ENCODE data around the gene TEX19.
"Not testable (repeated sequence)": the region's sequence is repeated elsewhere in the genome, so short reads cannot be mapped to it uniquely, and the experiment has no call there.

Gene TEX19

DNA sequence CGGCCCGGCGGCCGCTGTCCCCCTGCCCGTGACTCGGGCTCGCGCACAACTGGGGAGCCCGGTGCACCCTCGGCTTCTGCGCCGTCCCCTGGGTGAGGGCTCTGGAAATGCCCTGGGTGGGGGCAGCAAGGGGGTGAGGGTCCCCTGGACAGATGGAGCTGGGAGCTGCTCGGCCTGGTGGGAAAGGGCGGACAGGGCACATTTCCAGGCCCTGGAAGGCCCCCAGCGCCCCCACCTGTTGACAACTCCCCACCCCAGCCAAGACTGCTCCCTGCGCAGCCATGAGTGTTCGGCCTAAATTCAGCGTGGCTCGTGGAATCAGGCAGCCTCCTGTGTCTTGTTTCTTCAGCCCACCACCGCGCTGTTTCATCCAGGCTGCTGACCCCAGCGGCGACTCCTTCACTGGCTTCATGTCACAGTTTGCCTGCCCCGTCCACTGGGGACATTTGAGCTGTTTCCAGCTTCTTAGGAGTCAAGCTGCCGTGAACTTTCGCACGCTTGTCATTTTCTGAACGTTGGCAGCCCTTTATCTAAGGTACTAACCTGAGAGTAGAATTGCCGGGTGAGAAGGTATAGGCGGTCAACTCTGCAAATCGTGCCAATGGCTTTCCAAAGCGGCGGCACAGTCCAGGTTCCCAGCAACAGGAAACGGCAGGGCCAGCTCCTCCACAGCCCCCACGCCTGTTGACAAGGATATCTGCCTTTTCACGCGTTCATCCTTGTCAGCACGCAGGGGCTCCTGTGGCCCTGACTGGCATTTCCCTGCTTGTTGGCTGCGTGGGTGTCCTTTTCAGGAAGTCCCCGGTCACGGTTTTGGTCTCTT, 13.4 kb downstream of the TEX19 start:
- peaks cover 60% of the 10 kb centered on the region for H3K27me3 Mint-ChIP-seq (ENCODE audit: low read depth)
- H3K36me3 Mint-ChIP-seq (ENCODE audit: low read depth) = no peaks in the 10 kb centered on the region
- peaks cover 9% of the 10 kb centered on the region for H3K4me1 Mint-ChIP-seq (ENCODE audit: low read depth)
- no peak overlapping the region for H3K4me3 Mint-ChIP-seq
- no peak overlapping the region for H3K27ac Mint-ChIP-seq
- H3K9me3 Mint-ChIP-seq = no peaks in the 10 kb centered on the region

GRCh38 chr17:82373072-82373452, 14.0 kb downstream of the TEX19 start:
- H3K9me3 Mint-ChIP-seq; H3K36me3 Mint-ChIP-seq (ENCODE audit: low read depth); H3K27ac Mint-ChIP-seq; H3K4me1 Mint-ChIP-seq (ENCODE audit: low read depth): not testable (repeated sequence)
- Mint-ChIP-seq H3K4me3 (peak overlapping the region; percentile 58), H3K27me3 (ENCODE audit: low read depth) (peaks cover 57% of the 10 kb centered on the region)

GRCh38 chr17:82373731-82374625, 14.9 kb downstream of the TEX19 start:
- H3K4me3 Mint-ChIP-seq = no peak overlapping the region
- H3K4me1 Mint-ChIP-seq (ENCODE audit: low read depth) = peaks cover 9% of the 10 kb centered on the region
- H3K27me3 Mint-ChIP-seq (ENCODE audit: low read depth) = peaks cover 58% of the 10 kb centered on the region
- H3K36me3 Mint-ChIP-seq (ENCODE audit: low read depth) = no peaks in the 10 kb centered on the region
- H3K27ac Mint-ChIP-seq = no peak overlapping the region
- no peaks in the 10 kb centered on the region for H3K9me3 Mint-ChIP-seq

DNA sequence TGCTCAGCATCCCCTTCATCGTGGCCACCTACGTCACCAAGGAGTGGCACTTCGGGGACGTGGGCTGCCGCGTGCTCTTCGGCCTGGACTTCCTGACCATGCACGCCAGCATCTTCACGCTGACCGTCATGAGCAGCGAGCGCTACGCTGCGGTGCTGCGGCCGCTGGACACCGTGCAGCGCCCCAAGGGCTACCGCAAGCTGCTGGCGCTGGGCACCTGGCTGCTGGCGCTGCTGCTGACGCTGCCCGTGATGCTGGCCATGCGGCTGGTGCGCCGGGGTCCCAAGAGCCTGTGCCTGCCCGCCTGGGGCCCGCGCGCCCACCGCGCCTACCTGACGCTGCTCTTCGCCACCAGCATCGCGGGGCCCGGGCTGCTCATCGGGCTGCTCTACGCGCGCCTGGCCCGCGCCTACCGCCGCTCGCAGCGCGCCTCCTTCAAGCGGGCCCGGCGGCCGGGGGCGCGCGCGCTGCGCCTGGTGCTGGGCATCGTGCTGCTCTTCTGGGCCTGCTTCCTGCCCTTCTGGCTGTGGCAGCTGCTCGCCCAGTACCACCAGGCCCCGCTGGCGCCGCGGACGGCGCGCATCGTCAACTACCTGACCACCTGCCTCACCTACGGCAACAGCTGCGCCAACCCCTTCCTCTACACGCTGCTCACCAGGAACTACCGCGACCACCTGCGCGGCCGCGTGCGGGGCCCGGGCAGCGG, 15.7 kb downstream of the TEX19 start:
- Mint-ChIP-seq H3K4me1 (ENCODE audit: low read depth) (peaks cover 9% of the 10 kb centered on the region), H3K27ac (no peak overlapping the region), H3K36me3 (ENCODE audit: low read depth) (no peaks in the 10 kb centered on the region), H3K9me3 (no peaks in the 10 kb centered on the region), H3K4me3 (no peak overlapping the region), H3K27me3 (ENCODE audit: low read depth) (peaks cover 52% of the 10 kb centered on the region)

GRCh38 chr17:82375359-82376041, 16.5 kb downstream of the TEX19 start:
- Mint-ChIP-seq H3K36me3 (ENCODE audit: low read depth) (no peaks in the 10 kb centered on the region), H3K27me3 (ENCODE audit: low read depth) (peaks cover 53% of the 10 kb centered on the region), H3K4me1 (ENCODE audit: low read depth) (peaks cover 9% of the 10 kb centered on the region), H3K9me3 (no peaks in the 10 kb centered on the region), H3K27ac (no peak overlapping the region), H3K4me3 (no peak overlapping the region)

DNA sequence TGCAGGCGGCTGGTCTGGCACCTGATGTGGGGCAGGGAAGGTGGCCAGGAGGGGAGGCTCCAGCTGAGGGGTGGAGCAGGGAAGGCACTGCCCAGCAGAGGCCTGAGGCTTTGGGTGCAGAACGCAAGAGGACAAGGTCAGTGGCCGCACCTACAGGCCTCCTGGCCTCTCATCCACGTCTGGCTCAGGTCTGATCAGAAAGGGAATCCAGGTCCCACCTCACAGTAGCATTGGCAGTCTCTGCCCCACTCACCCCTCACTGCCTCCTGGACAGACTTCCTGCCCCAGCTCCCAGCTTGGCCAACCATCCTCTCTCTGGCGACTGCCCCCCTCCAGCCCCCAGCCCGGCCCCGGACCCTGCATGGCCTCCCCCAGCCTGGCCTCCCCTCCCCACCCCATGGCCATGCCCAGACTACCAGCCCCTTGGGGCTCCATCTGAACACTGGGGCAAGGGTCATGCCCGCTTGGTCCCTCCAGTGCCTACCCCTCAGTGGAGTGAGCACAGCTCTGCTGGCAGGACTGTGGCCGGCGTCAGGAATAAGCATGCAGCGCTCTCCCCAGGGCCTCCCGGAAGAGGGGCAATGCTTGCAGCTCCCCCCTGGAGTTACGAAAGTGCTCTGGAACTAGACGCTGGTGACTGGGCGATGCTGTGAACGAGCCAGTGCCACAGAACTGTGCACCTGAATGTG, 17.1 kb downstream of the TEX19 start:
- Mint-ChIP-seq H3K27me3 (ENCODE audit: low read depth) (peaks cover 53% of the 10 kb centered on the region), H3K4me3 (no peak overlapping the region), H3K4me1 (ENCODE audit: low read depth) (peaks cover 6% of the 10 kb centered on the region), H3K36me3 (ENCODE audit: low read depth) (no peaks in the 10 kb centered on the region), H3K9me3 (no peaks in the 10 kb centered on the region), H3K27ac (no peak overlapping the region)

GRCh38 chr17:82377294-82377693, 18.2 kb downstream of the TEX19 start:
- H3K27ac Mint-ChIP-seq; H3K4me1 Mint-ChIP-seq (ENCODE audit: low read depth); H3K9me3 Mint-ChIP-seq; H3K36me3 Mint-ChIP-seq (ENCODE audit: low read depth); H3K4me3 Mint-ChIP-seq: not testable (repeated sequence)
- H3K27me3 Mint-ChIP-seq (ENCODE audit: low read depth) = peaks cover 58% of the 10 kb centered on the region

GRCh38 chr17:82377924-82378740, 19.1 kb downstream of the TEX19 start:
- Mint-ChIP-seq H3K36me3 (ENCODE audit: low read depth) (no peaks in the 10 kb centered on the region), H3K27ac (no peak overlapping the region), H3K27me3 (ENCODE audit: low read depth) (peaks cover 49% of the 10 kb centered on the region), H3K4me3 (no peak overlapping the region), H3K9me3 (no peaks in the 10 kb centered on the region), H3K4me1 (ENCODE audit: low read depth) (peaks cover 2% of the 10 kb centered on the region)

GRCh38 chr17:82378741-82379021, 19.6 kb downstream of the TEX19 start:
- H3K27me3 Mint-ChIP-seq (ENCODE audit: low read depth) = peaks cover 44% of the 10 kb centered on the region

GRCh38 chr17:82380860-82381702, 22.0 kb downstream of the TEX19 start:
- no peaks in the 10 kb centered on the region for H3K36me3 Mint-ChIP-seq (ENCODE audit: low read depth)
- no peak overlapping the region for H3K4me3 Mint-ChIP-seq
- no peaks in the 10 kb centered on the region for H3K9me3 Mint-ChIP-seq
- H3K27me3 Mint-ChIP-seq (ENCODE audit: low read depth) = peaks cover 40% of the 10 kb centered on the region
- no peak overlapping the region for H3K27ac Mint-ChIP-seq
- no peaks in the 10 kb centered on the region for H3K4me1 Mint-ChIP-seq (ENCODE audit: low read depth)

More at GRCh38 chr17:82378741-82379021, 19.6 kb downstream of the TEX19 start:
- H3K4me3 Mint-ChIP-seq = no peak overlapping the region
- H3K4me1 Mint-ChIP-seq (ENCODE audit: low read depth) = no peaks in the 10 kb centered on the region
- no peaks in the 10 kb centered on the region for H3K36me3 Mint-ChIP-seq (ENCODE audit: low read depth)
- no peaks in the 10 kb centered on the region for H3K9me3 Mint-ChIP-seq
- no peak overlapping the region for H3K27ac Mint-ChIP-seq

DNA sequence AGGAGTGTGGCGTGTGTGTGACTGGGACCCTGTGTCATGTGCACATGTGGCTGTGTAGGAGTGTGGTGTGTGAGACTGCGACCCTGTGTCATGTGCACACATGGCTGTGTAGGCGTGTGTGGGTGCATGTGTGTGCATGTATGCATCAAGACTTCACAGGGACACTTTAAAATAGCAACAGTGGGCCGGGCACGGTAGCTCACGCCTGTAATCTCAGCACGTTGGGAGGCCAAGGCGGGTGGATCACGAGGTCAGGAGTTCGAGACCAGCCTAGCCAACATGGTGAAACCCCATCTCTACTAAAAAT, 22.6 kb downstream of the TEX19 start:
- H3K36me3 Mint-ChIP-seq (ENCODE audit: low read depth); H3K4me1 Mint-ChIP-seq (ENCODE audit: low read depth); H3K9me3 Mint-ChIP-seq; H3K4me3 Mint-ChIP-seq; H3K27ac Mint-ChIP-seq: not testable (repeated sequence)
- H3K27me3 Mint-ChIP-seq (ENCODE audit: low read depth) = peaks cover 35% of the 10 kb centered on the region

- H3K4me3 Mint-ChIP-seq; H3K36me3 Mint-ChIP-seq (ENCODE audit: low read depth); H3K27ac Mint-ChIP-seq; H3K9me3 Mint-ChIP-seq; H3K4me1 Mint-ChIP-seq (ENCODE audit: low read depth): not testable (repeated sequence)
- H3K27me3 Mint-ChIP-seq (ENCODE audit: low read depth) = peaks cover 30% of the 10 kb centered on the region
Measured at GRCh38 chr17:82382220-82382932, 23.3 kb downstream of the TEX19 start.
